Mesenchymal stem cell (in vitro differentiated cells and primary cell): ENCODE results near the gene ANKH.

Experiments used
- DNase-seq: peaks from one replicate; pipeline ENCODE4 v3.0.0-alpha.2; 2013
- H2AFZ ChIP-seq: one replicate; pipeline ENCODE4 v1.6.1; 2013; ENCODE audit warnings: low read depth, mild to moderate bottlenecking, control low read depth, inconsistent platforms, low read length, moderate library complexity
- H2AK5ac ChIP-seq: 2 replicates; pipeline ENCODE4 v1.6.1; 2013; ENCODE audit warnings: low read length, moderate library complexity, mild to moderate bottlenecking, inconsistent platforms; ENCODE audit not compliant: severe bottlenecking
- H2BK120ac ChIP-seq: one replicate; pipeline ENCODE4 v1.6.1; 2013; ENCODE audit warnings: low read depth, mild to moderate bottlenecking, inconsistent platforms, low read length, moderate library complexity
- H2BK12ac ChIP-seq, 2 experiments: one replicate each; pipeline ENCODE4 v1.6.1; 2013; ENCODE audit warnings: inconsistent platforms in 2 of 2, low read length in 2 of 2, mild to moderate bottlenecking in 2 of 2, moderate library complexity in 2 of 2, control low read depth in 1 of 2
- H2BK15ac ChIP-seq: one replicate; pipeline ENCODE4 v1.6.1; 2013; ENCODE audit warnings: mild to moderate bottlenecking, low read depth, inconsistent platforms; ENCODE audit not compliant: poor library complexity, severe bottlenecking
- H2BK5ac ChIP-seq: 2 replicates; pipeline ENCODE4 v1.6.1; 2013; ENCODE audit warnings: low read depth, mild to moderate bottlenecking, low read length, control low read depth, inconsistent platforms; ENCODE audit not compliant: poor library complexity, severe bottlenecking
- H3K14ac ChIP-seq, 2 experiments: one replicate each; pipeline ENCODE4 v1.6.1; 2013; ENCODE audit warnings: inconsistent platforms in 2 of 2, low read length in 2 of 2, control low read depth in 1 of 2, mild to moderate bottlenecking in 1 of 2, moderate library complexity in 1 of 2
- H3K18ac ChIP-seq, 2 experiments: one replicate each; pipeline ENCODE4 v1.6.1; 2013; ENCODE audit warnings: inconsistent platforms in 2 of 2, low read length in 2 of 2, control low read depth in 1 of 2, low read depth in 1 of 2, mild to moderate bottlenecking in 1 of 2
- H3K23ac ChIP-seq, 2 experiments: one replicate each; pipeline ENCODE4 v1.6.1; 2013; ENCODE audit warnings: inconsistent platforms in 2 of 2, low read length in 2 of 2, mild to moderate bottlenecking in 2 of 2, moderate library complexity in 2 of 2, control low read depth in 1 of 2
- H3K27ac ChIP-seq: 2 replicates; pipeline ENCODE4 v1.5.1; 2013; ENCODE audit warnings: mild to moderate bottlenecking, moderate library complexity, low read length, control low read depth, inconsistent platforms; ENCODE audit not compliant: poor library complexity, severe bottlenecking
- H3K27me3 ChIP-seq, 2 experiments: 2 replicates each; pipeline versions ENCODE4 v1.6.1 to v1.7.0; 2013; ENCODE audit warnings: low read length in 2 of 2, mild to moderate bottlenecking in 2 of 2, moderate library complexity in 2 of 2, control low read depth in 1 of 2, inconsistent platforms in 1 of 2; ENCODE audit not compliant: control insufficient read depth in 1 of 2, insufficient read depth in 1 of 2
- H3K36me3 ChIP-seq, 2 experiments: 2 replicates each; pipeline versions ENCODE4 v1.6.1 to v1.7.0; 2013; ENCODE audit warnings: low read length in 2 of 2, control low read depth in 1 of 2, inconsistent platforms in 1 of 2, low read depth in 1 of 2, mild to moderate bottlenecking in 1 of 2; ENCODE audit not compliant: insufficient read depth in 2 of 2, control insufficient read depth in 1 of 2
- H3K4ac ChIP-seq, 2 experiments: one replicate each; pipeline ENCODE4 v1.6.1; 2013; ENCODE audit warnings: inconsistent platforms in 2 of 2, low read length in 2 of 2, mild to moderate bottlenecking in 2 of 2, moderate library complexity in 2 of 2, control low read depth in 1 of 2, low read depth in 1 of 2
- H3K4me1 ChIP-seq: 2 replicates; pipeline ENCODE4 v1.6.1; 2013; ENCODE audit warnings: low read depth, low read length, control low read depth; ENCODE audit not compliant: control insufficient read depth, insufficient read depth
- H3K4me2 ChIP-seq: 2 replicates; pipeline ENCODE4 v1.6.1; 2013; ENCODE audit warnings: low read length, mild to moderate bottlenecking, inconsistent platforms; ENCODE audit not compliant: poor library complexity, severe bottlenecking
- H3K4me3 ChIP-seq, 2 experiments: 2 replicates each; pipeline versions ENCODE4 v1.5.1 to v1.7.0; 2013; ENCODE audit warnings: low read length in 2 of 2, mild to moderate bottlenecking in 2 of 2, control low read depth in 1 of 2, low read depth in 1 of 2; ENCODE audit not compliant: insufficient read depth in 1 of 2
- H3K79me1 ChIP-seq: replicated peaks from 2 replicates; pipeline ENCODE4 v1.6.1; 2013; ENCODE audit warnings: mild to moderate bottlenecking, control low read depth, low read length, inconsistent platforms; ENCODE audit not compliant: poor library complexity, severe bottlenecking
- H3K9ac ChIP-seq: 2 replicates; pipeline ENCODE4 v1.7.0; 2013; ENCODE audit warnings: mild to moderate bottlenecking, low read length, moderate library complexity
- H3K9me3 ChIP-seq: 2 replicates; pipeline ENCODE4 v1.7.0; 2013; ENCODE audit warnings: mild to moderate bottlenecking, low read length; ENCODE audit not compliant: control insufficient read depth
- H4K8ac ChIP-seq: one replicate; pipeline ENCODE4 v1.6.1; 2013; ENCODE audit warnings: inconsistent platforms, mild to moderate bottlenecking, low read length, moderate library complexity
- H4K91ac ChIP-seq: one replicate; pipeline ENCODE4 v1.6.1; 2013; ENCODE audit warnings: mild to moderate bottlenecking, low read length, inconsistent platforms
- WGBS: methylation state at CpG from one replicate; pipeline ENCODE4 v1.1.7; 2013; ENCODE audit warnings: mixed read lengths; 5-methylcytosine and 5-hydroxymethylcytosine counted together

ANKH gene

GRCh38 chr5:14708551-14708950, 163.0 kb downstream of the ANKH start:
- Histone ChIP-seq H3K27me3 (no peaks in the 10 kb centered on the region), H3K14ac (no peak overlapping the region), H2BK12ac (no peak overlapping the region), H2BK120ac (no peak overlapping the region), H3K36me3 (peaks cover 43 to 84% of the 10 kb centered on the region in 2 experiments), H3K27ac (no peak overlapping the region), H3K4me3 (no peak overlapping the region), H2BK5ac (no peak overlapping the region), H3K9me3 (no peaks in the 10 kb centered on the region), H3K4me1 (no peaks in the 10 kb centered on the region), H3K18ac (no peak overlapping the region), H3K23ac (no peak overlapping the region), H3K79me1 (peaks cover 16% of the 10 kb centered on the region), H4K91ac (no peak overlapping the region), H3K4ac (no peak overlapping the region), H2BK15ac (no peak overlapping the region), H3K9ac (no peak overlapping the region), H4K8ac (no peak overlapping the region), H2AFZ (no peak overlapping the region), H2AK5ac (no peak overlapping the region), H3K4me2 (no peak overlapping the region)
- WGBS = 96% methylated on average over 4 of the region's 5 CpGs
- DNase-seq = no peak

- no peaks in the 10 kb centered on the region for H3K9me3 ChIP-seq
- H4K91ac ChIP-seq = no peak overlapping the region
- H2BK5ac ChIP-seq = no peak overlapping the region
Measured at GRCh38 chr5:14707811-14708390, 163.7 kb downstream of the ANKH start.

GRCh38 chr5:14706615-14707021, 165.0 kb downstream of the ANKH start:
- peak; percentile 73 for DNase-seq
- H3K9me3 ChIP-seq = no peaks in the 10 kb centered on the region
- no peak overlapping the region for H2BK120ac ChIP-seq
- no peak overlapping the region for H3K23ac ChIP-seq
- 17% methylated on average over 2 of the region's 6 CpGs for WGBS
- H4K91ac ChIP-seq = no peak overlapping the region
- no peak overlapping the region for H3K4ac ChIP-seq
- H2BK12ac ChIP-seq = peak overlapping the region in 1 of 2 experiments; percentile 3
- peak overlapping the region in 1 of 2 experiments; percentile 18 for H3K18ac ChIP-seq
- H2BK5ac ChIP-seq = no peak overlapping the region
- H3K27ac ChIP-seq = no peak overlapping the region
- no peak overlapping the region for H2AFZ ChIP-seq
- H3K4me3 ChIP-seq = no peak overlapping the region
- peaks cover 32% of the 10 kb centered on the region for H3K79me1 ChIP-seq
- H2BK15ac ChIP-seq = no peak overlapping the region
- H3K14ac ChIP-seq = no peak overlapping the region
- peaks cover 33 to 79% of the 10 kb centered on the region in 2 experiments for H3K36me3 ChIP-seq
- peak overlapping the region; percentile 61 for H3K9ac ChIP-seq
- no peaks in the 10 kb centered on the region for H3K27me3 ChIP-seq
- no peak overlapping the region for H3K4me2 ChIP-seq
- H4K8ac ChIP-seq = no peak overlapping the region
- no peaks in the 10 kb centered on the region for H3K4me1 ChIP-seq
- no peak overlapping the region for H2AK5ac ChIP-seq

More at GRCh38 chr5:14707811-14708390, 163.7 kb downstream of the ANKH start:
- Histone ChIP-seq H2AK5ac (no peak overlapping the region), H3K4me1 (no peaks in the 10 kb centered on the region), H3K23ac (no peak overlapping the region), H2BK120ac (no peak overlapping the region), H3K4me3 (no peak overlapping the region), H2BK15ac (no peak overlapping the region), H3K27me3 (no peaks in the 10 kb centered on the region), H2AFZ (no peak overlapping the region), H3K36me3 (peaks cover 36 to 81% of the 10 kb centered on the region in 2 experiments), H3K14ac (no peak overlapping the region), H3K27ac (no peak overlapping the region), H3K4me2 (no peak overlapping the region), H3K18ac (no peak overlapping the region), H3K9ac (no peak overlapping the region), H3K4ac (peak overlapping the region in 1 of 2 experiments; percentile 69), H4K8ac (no peak overlapping the region), H3K79me1 (peaks cover 20% of the 10 kb centered on the region), H2BK12ac (no peak overlapping the region)
- DNase-seq = no peak
- 95% methylated on average over 9 of the region's 9 CpGs for WGBS

GRCh38 chr5:14705556-14705955, 166.0 kb downstream of the ANKH start:
- Histone ChIP-seq H2BK5ac (no peak overlapping the region), H3K9ac (peak overlapping the region; percentile 61), H2BK120ac (peak overlapping the region; percentile 62), H3K14ac (no peak overlapping the region), H3K9me3 (no peaks in the 10 kb centered on the region), H3K27ac (no peak overlapping the region), H3K4me1 (no peaks in the 10 kb centered on the region), H2BK15ac (no peak overlapping the region), H3K23ac (no peak overlapping the region), H3K36me3 (peaks cover 32 to 70% of the 10 kb centered on the region in 2 experiments), H2AK5ac (no peak overlapping the region), H3K4me2 (no peak overlapping the region), H2BK12ac (peak overlapping the region; percentile 4 to 21), H3K18ac (peak overlapping the region in 1 of 2 experiments; percentile 42), H4K8ac (peak overlapping the region; percentile 89), H3K27me3 (no peaks in the 10 kb centered on the region), H3K4me3 (no peak overlapping the region), H3K79me1 (peaks cover 36% of the 10 kb centered on the region), H4K91ac (peak overlapping the region; percentile 53), H2AFZ (no peak overlapping the region), H3K4ac (no peak overlapping the region)
- DNase-seq = no peak
- 100% methylated on average over 8 of the region's 8 CpGs for WGBS
